Upper lobe of right lung (tissue), 1 donor: ENCODE results near the gene FAAP100. TPM values are rescaled to one million over a fixed set of nuclear protein-coding genes. Genes with fewer than 3 reads are reported as not detected.

Experiments used
- ATAC-seq: fragments of 200-7000 bp; cut with Tn5 transposase; one replicate; pipeline ENCODE4 v1.9.1; 2020; ENCODE audit warnings: mild to moderate bottlenecking, moderate library complexity
- DNase-seq: peaks from one replicate; pipeline ENCODE4 v3.0.0-alpha.2; 2020
- H3K27ac ChIP-seq: fragments of 200-600 bp; one replicate; pipeline ENCODE4 v1.8.0; 2022
- H3K27me3 ChIP-seq: fragments of 200-600 bp; one replicate; pipeline ENCODE4 v1.8.0; 2022; ENCODE audit warnings: mild to moderate bottlenecking
- H3K36me3 ChIP-seq: fragments of 200-600 bp; one replicate; pipeline ENCODE4 v1.8.0; 2022
- H3K4me1 ChIP-seq: fragments of 200-600 bp; one replicate; pipeline ENCODE4 v1.8.0; 2022
- H3K4me3 ChIP-seq: fragments of 200-600 bp; one replicate; pipeline ENCODE4 v1.8.0; 2022; ENCODE audit warnings: mild to moderate bottlenecking
- H3K9me3 ChIP-seq: fragments of 200-600 bp; one replicate; pipeline ENCODE4 v1.8.0; 2022
- CTCF ChIP-seq: fragments of 200-600 bp; IDR thresholded peaks from one replicate; pipeline ENCODE4 v1.8.0; 2022; ENCODE audit warnings: antibody characterized with exemption
- intact Hi-C: fragments of 100-400 bp; cut with DNase I; formaldehyde crosslinking; loops from one replicate; pipeline ENCODE4 v1.11.0; 2022
- total RNA-seq: library from RNA; stranded (reverse); fragmentation: NEBNext Ultra II Directional; extraction: Animal tissue kit (Norgen Biotek cat#: 25700); gene quantifications from one replicate; pipeline ENCODE4 v1.2.1, GENCODE V29; 2021
- donor health status: DM: no; HTN: yes; CAD: no; lungs with severe emphysema.

The FAAP100 gene
- total RNA-seq, 1 donor from 2014 or later, result 27.3 TPM

- peak; percentile 62 for DNase-seq
These were observed 34.6 kb downstream of the FAAP100 start for GRCh38 chr17:81517339-81518112.

GRCh38 chr17:81517009-81517338 is 35.2 kb downstream of the FAAP100 start:
- no peaks in the 10 kb centered on the region for H3K27me3 ChIP-seq
- peaks cover 50% of the 10 kb centered on the region for H3K4me1 ChIP-seq
- no peaks in the 10 kb centered on the region for H3K9me3 ChIP-seq
- H3K36me3 ChIP-seq, result peaks cover 2% of the 10 kb centered on the region
- no peak overlapping the region for H3K4me3 ChIP-seq
- no peak for TF ChIP-seq CTCF
- DNase-seq (no peak), ATAC-seq (no peak)
- intact Hi-C loops, result no loop called here
- H3K27ac ChIP-seq, result peak overlapping the region; percentile 98

More at GRCh38 chr17:81517339-81518112, 34.6 kb downstream of the FAAP100 start:
- Histone ChIP-seq H3K4me3 (no peak overlapping the region), H3K36me3 (no peaks in the 10 kb centered on the region), H3K27me3 (no peaks in the 10 kb centered on the region), H3K27ac (peak overlapping the region; percentile 98), H3K9me3 (no peaks in the 10 kb centered on the region), H3K4me1 (peaks cover 50% of the 10 kb centered on the region)
- TF ChIP-seq CTCF, result no peak
- no peak for ATAC-seq
- intact Hi-C loops, result no loop called here

GRCh38 chr17:81516439-81516838 is 35.7 kb downstream of the FAAP100 start:
- ATAC-seq (no peak), DNase-seq (peak; percentile 65)

GRCh38 chr17:81515530-81516041 is 36.6 kb downstream of the FAAP100 start:
- DNase-seq (peak; percentile 72), ATAC-seq (no peak)
- H3K27ac ChIP-seq, result peak overlapping the region; percentile 98
- intact Hi-C loops, result no loop called here
- H3K36me3 ChIP-seq, result peaks cover 16% of the 10 kb centered on the region
- H3K4me1 ChIP-seq, result peaks cover 50% of the 10 kb centered on the region
- H3K9me3 ChIP-seq, result no peaks in the 10 kb centered on the region
- no peak for TF ChIP-seq CTCF
- no peaks in the 10 kb centered on the region for H3K27me3 ChIP-seq
- H3K4me3 ChIP-seq, result peak overlapping the region; percentile 94

More at GRCh38 chr17:81516439-81516838, 35.7 kb downstream of the FAAP100 start:
- H3K4me3 ChIP-seq, result peak overlapping the region; percentile 94
- no peak for TF ChIP-seq CTCF
- intact Hi-C loops, result no loop called here
- peaks cover 50% of the 10 kb centered on the region for H3K4me1 ChIP-seq
- peaks cover 7% of the 10 kb centered on the region for H3K36me3 ChIP-seq
- no peaks in the 10 kb centered on the region for H3K27me3 ChIP-seq
- H3K27ac ChIP-seq, result peak overlapping the region; percentile 98
- H3K9me3 ChIP-seq, result no peaks in the 10 kb centered on the region

- H3K36me3 ChIP-seq, result peaks cover 22% of the 10 kb centered on the region
- peak; percentile 58 for ATAC-seq
- intact Hi-C loops, result no loop called here
- H3K27me3 ChIP-seq, result no peaks in the 10 kb centered on the region
- peak overlapping the region; percentile 98 for H3K27ac ChIP-seq
- H3K9me3 ChIP-seq, result no peaks in the 10 kb centered on the region
- DNase-seq, result peak; percentile 93
- peak overlapping the region; percentile 94 for H3K4me3 ChIP-seq
- H3K4me1 ChIP-seq, result peaks cover 49% of the 10 kb centered on the region
- no peak for TF ChIP-seq CTCF
These were observed 37.2 kb downstream of the FAAP100 start for GRCh38 chr17:81514739-81515529.
